ENCODE measurements around the gene RLF.

GRCh38 chr1:40185951-40186864 lies 25.0 kb downstream of the RLF start:
- TF ChIP-seq EZH2 (IDR thresholded peaks at IDR 0.05; ENCODE audit: borderline replicate concordance, low read depth, low read length, severe bottlenecking) (no peak), CTCF (IDR thresholded peaks at IDR 0.05; ENCODE audit: borderline replicate concordance, extremely low read depth, low read length, poor library complexity, severe bottlenecking) (no peak)

All from DND-41 (cell line).